GM21737 (cell line): ENCODE measurements around the gene VWA5B2.

Source experiments
- ATAC-seq: cut with Tn5 transposase; IDR thresholded peaks from one replicate; pipeline ENCODE4 v1.9.1; 2021; ENCODE audit warnings: mild to moderate bottlenecking, moderate library complexity; ENCODE audit not compliant: unreplicated experiment

Gene VWA5B2

DNA sequence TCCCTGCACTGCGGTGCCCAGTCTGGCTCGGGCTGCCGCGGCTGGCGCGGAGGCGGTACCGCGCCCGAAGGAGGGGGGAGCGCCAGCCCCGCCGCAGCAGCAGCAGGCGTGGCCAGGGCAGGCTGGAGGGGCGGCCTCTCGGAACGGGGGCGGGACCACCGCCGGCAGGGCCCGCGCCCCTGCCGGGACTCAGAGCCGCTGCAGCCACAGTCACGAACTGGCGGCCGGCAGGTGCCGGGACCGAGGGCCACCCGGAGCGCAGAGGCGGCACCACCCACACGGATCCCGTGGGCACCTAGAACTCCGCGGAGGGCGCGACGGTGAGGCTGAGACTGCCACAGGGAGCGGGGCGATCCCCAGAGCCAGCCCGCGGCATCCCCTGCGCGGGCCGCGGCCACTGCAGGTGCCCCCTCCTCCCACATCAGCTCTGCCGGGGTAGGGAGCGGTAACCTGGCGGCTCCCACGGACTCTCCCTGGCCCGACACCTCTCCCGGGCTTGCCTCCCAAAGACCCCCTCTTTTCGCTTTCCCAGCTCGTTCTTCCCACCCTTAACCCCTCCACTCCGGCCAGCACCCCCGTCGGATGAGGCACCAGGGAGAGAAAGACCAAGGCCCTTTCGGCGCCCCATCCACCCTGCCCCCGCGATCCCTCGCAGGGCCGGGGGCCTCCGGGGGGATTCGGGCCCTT lies at the start of gene VWA5B2:
VWA5B2 (plus strand) TSS at position 192 of the 687 bp plus-strand sequence. CDS start 944 bp downstream, outside the sequence.
- peak; percentile 71 for ATAC-seq

DNA sequence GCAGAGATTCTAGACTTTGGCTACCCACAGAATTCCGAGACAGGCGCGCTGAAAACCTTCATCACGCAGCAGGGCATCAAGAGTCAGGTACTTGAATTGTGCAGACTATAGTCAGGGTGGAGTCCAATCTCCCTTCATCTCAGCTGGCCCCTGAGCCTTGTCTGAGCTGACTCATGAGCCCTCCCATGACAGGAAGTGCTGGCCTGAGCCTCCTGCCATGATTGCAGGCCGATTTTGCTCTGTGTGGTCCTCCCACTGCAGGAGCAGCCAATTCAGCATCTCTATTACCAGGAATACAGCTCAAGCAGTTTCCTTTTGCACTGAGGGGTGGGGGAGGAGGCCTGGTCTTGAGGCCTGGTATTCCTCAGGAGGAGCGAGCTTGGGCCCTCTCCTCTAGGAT lies 49.2 kb upstream of the VWA5B2 start:
- no peak for ATAC-seq

DNA sequence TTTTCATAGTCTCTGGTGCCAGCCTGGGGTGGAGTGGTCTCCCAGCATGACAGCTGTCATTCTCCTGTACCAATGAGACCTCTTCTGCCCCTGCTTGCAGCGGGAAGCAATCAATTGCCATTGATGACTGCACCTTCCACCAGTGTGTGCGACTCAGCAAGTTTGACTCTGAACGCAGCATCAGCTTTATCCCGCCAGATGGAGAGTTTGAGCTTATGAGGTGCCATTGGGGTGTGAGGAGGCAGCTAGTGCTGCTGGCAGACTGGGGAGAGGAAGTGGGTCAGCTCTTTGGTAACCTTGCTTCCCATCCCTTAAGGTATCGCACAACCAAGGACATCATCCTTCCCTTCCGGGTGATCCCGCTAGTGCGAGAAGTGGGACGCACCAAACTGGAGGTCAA lies 47.8 kb upstream of the VWA5B2 start:
- ATAC-seq = no peak

DNA sequence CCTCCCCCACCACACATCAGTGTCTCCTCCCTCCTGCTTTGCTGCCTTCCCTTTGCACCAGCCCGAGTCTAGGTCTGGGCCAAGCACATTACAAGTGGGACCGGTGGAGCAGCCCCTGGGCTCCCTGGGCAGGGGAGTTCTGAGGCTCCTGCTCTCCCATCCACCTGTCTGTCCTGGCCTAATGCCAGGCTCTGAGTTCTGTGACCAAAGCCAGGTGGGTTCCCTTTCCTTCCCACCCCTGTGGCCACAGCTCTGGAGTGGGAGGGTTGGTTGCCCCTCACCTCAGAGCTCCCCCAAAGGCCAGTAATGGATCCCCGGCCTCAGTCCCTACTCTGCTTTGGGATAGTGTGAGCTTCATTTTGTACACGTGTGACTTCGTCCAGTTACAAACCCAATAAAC lies 45.7 kb upstream of the VWA5B2 start:
- no peak for ATAC-seq

DNA sequence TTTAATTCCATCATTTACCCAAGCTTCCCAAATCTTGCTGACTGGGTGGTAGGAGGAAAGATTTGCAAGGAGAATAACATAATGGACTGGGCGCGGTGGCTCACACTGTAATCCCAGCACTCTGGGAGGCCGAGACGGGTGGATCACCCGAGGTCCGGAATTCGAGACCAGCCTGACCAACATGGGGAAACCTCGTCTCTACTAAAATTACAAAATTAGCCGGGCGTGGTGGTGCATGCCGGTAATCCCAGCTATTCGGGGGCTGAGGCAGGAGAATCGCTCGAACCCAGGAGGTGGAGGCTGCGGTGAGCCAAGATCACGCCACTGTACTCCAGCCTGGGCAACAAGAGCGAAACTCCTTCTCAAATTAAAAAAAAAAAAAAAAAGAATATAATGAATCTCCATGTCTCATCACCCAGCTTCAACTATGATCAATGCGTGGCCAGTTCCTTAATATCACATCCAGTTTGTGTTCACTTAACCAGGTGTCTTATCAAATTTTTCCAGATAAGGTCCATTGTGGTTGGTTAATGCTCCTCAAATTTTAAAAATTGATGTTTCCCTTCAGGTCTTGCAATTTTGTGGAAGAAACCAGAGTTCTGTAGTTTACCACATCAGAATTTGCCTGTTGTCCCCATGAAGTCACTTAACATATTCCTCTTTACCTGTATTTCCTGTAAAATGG lies 44.7 kb upstream of the VWA5B2 start:
- no peak for ATAC-seq

DNA sequence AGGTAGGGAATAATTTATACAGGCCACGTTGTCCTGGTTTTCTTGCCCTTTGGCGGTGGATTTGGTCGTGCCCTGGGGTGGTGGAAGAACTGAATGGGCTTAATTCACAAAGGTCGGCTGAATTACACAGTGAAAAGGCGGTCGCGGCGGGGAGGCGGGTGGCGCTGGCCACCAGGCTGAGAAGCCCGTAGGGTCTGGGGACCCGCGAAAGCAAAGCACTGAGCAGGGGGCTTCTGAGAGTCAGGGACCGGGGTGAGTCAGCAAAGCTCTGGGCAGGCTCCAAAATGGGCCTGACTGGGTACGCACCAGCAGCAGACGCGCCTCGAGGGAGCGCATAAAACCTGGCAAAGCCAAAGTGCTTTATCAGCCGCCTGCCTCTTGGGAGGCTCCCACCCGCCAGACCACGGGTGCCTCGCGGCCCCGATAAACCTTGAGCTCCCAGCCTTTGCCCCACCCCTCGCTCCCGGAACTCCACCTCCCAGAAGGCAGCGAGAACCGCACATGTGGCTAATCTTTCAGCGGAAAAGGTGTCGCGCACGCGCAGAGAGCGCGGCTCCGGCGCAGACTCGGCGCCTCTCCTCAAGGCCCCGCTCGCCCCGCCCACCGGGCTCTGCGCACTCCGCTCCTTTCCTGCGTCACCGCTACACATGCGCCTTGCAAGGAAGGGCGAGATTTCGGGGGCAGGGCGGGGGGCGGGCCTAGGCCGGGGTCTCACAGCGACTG lies 43.8 kb upstream of the VWA5B2 start:
- ATAC-seq = peak; percentile 88

DNA sequence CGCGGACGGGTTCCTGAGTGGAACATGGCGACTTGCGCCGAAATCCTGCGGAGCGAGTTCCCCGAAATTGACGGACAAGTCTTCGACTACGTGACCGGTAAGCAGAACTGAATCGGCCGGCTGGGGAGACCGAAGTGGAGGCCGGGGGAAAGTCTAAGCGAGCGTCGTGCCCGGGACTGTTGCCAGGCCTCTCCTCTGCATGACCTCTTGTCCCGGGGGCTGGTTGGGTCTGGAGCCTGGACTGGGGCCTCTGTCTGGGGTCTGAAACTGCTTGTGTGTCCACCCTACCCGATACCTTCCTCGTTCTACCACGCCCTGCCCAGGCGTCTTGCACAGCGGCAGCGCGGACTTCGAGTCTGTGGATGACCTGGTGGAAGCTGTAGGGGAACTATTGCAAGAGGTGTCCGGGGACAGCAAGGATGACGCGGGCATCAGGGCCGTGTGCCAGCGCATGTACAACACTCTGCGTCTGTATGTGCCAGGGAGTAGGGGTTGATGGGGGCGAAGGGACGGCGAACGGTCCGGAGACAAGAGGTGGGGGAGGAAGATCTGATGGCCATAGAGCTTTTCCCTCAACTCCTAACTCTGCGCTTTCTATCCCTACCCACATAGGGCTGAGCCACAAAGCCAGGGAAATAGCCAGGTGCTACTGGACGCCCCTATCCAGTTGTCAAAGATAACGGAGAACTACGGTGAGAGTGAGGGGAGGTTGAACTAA lies 43.0 kb upstream of the VWA5B2 start, which contains the start of gene ABCF3:
ABCF3 (plus strand) TSS at position 16 of the 718 bp plus-strand sequence; CDS start at position 25, 9 bp downstream.
- peak; percentile 22 for ATAC-seq

DNA sequence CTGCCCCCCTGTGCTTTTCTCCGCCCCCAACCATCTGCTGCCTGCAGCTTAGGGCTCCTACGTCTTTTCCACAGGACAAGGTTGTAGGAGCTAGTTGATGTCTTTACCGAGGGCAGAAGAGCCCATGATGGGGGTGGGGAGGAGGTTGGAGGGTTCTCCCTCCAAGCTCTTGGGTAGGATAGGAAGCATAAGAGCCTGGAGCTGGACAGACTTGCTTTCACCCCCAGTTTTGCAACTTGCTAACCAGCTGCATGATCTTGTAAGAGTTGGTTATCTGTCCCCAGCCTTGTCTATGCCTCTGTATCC lies 42.5 kb upstream of the VWA5B2 start:
- no peak for ATAC-seq

DNA sequence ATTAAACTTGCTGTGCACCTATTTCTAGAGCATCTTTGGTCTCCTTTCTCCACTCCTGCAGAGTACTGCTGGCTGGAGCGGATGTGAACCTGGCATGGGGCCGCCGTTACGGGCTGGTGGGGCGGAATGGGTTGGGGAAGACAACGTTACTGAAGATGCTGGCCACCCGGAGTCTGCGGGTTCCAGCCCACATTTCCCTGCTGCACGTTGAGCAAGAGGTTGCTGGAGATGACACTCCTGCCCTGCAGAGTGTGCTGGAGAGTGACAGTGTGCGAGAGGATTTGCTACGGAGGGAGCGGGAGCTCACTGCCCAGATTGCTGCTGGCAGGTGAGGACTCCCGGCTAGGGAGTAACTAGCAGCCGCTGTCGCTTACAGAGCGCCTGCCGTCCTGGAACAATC lies 41.3 kb upstream of the VWA5B2 start:
- no peak for ATAC-seq

DNA sequence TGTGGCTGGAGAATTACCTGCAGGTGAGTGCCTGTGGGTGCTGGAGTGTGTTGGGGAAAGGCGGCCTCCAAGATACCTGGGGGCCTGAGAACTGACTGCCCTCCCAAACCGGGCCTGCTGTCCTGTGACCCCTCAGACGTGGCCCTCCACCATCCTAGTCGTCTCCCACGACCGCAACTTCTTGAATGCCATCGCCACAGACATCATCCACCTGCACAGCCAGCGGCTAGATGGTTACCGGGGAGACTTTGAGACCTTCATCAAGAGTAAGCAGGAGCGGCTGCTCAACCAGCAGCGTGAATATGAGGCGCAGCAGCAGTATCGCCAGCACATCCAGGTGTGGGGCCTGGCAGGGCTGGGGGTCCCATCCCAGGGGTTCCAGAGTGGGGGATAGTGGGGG lies 40.0 kb upstream of the VWA5B2 start:
- no peak for ATAC-seq

DNA sequence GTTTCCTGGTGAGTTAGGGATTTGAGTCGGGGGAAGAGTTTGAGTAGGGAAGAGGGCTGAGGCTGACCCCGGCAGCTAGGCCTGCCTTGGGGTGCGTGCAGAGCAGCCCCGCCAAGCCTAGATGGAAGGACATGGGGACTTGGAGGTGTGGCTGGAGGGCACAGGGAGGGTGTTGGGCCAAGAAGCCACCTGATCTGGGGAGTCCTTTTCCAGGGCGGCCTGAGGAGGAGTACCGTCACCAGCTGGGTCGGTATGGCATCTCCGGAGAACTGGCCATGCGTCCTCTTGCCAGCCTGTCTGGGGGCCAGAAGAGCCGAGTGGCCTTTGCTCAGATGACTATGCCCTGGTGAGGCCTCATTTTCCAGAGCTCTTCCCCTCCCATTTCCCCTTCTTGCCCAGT lies 36.5 kb upstream of the VWA5B2 start:
- no peak for ATAC-seq

DNA sequence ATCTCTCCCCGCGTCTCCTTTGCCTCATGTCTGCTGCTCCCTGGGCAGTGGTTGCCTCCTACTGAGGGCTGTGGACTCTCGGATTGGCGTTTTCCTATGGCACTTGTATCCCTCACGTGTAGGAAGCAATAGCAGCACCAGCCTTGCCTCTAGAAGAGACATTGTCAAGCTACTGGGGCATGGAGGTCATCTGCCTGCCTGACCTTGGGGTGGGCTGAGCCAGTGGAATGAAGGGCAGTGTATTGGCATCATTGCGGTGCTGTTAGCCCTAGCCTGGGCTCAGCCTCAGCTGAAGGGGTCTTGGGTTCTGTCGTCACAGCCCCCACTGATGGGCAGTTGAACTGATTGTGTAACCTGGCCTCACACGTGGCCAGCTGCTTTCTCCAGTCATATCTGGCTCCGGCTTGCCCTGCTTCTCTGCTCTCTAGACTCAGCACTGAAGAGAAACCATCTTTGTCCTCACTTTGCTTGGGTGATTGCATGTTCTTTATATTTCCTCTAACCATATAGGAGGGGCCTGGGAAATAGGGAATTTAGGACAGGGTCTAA lies 35.3 kb upstream of the VWA5B2 start:
- ATAC-seq = no peak

DNA sequence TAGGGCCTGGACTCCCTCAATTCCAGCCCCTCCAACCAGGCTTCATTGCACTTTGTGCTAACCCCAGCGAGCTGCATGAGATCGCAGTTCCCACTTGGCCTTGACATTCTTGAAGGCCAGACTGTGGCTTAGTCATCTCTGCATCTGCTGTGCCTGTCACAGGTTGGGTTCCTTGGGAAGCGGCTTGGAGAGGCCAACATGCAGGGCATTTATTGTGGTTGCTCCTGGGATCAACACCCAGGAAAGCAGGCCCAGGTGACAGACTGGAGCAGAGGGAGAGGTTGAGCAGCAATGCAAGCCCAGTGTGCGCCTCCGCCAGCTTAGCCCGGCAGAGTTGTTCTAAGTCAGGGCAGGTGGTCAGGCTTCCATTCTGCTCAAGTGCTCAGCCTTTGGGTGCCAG lies 32.8 kb upstream of the VWA5B2 start:
- no peak for ATAC-seq

DNA sequence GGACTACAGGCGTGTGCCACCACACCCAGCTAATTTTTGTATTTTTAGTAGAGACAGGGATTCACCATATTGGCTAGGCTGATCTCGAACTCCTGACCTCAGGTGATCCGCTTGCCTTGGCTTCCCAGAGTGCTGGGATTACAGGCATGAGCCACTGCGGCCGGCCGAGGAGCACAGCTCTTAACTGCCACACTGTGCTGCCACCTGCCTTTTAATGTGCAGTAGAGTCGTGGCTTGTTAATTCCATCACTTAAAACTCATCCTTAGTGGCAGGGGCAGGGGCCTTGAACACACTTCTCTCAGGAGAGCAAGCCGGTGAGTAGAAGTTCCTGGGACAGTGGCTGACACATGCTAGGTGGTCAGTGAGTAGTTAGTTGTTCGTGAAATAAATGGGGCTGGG lies 30.9 kb upstream of the VWA5B2 start:
- ATAC-seq = no peak

DNA sequence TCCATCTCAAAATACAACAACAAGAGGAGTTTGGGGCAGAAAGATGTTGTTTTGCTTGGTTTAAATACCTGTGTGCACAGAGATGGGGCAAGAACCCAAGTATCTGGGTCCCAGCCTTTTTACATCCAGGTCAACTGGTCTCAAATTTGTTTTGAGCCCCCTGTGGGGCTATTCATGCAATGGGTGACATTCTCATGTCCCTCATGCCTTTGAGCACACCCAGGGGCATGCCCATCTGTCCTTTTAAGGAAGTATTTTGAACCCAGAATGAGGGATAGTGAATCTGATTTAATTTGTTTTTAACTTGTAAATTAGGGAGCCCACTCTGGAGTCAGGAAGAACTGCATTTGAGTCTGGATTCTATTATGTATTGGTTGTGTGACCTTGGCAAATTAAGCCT lies 28.6 kb upstream of the VWA5B2 start:
- ATAC-seq = no peak

DNA sequence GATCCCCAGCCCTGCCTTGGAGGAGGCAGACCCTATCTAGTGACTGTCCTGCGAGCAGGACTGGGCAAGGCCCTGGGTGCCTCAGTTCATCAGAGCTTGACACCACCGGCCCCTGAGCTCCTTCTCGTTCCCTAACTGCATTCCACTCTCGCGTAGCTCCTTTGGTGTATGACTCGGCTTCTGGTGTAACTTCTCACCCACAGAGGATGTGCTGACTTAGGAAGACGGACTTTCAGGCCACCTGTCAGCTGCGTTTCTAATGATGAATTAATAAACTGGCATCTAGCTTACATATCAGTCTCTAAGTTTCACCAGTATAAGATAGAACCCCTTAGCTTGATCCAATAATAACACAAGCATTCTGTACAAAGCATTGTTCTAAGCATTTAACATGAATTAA lies 25.9 kb upstream of the VWA5B2 start:
- no peak for ATAC-seq

DNA sequence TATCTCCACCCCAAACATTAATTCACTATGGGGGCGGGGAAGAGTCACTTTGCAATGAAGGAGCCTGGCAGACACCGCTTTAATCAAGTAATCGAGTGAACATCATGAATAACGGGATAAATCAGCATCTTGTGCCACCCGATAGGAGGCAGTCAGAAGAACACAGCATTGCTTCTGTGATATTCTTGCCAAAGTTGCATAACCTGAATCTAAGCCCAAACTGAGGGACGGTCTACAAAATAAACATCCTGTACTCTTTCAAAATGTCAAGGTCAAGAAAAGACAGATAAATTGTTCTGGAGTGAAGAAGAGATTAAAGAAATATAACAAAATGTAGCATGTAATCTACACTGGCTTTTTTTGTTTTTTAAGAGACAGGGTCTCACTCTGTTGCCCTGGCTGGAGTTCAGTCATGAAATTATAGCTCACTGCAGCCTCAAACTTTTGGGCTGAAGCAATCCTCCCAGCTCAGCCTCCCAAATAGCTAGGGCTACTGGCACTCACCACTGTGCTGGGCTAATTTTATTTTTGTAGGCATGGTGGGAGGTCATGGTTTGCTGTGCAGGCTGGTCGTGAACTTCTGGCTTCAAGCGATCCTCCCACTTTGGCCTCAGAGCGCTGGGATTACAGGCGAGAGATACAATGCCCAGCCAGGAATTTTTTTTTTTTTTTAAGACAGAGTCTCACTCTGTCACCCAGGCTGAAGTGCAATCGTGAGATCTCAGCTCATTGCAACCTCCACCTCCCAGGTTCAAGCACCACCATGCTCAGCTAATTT lies 20.1 kb upstream of the VWA5B2 start:
- ATAC-seq = no peak

DNA sequence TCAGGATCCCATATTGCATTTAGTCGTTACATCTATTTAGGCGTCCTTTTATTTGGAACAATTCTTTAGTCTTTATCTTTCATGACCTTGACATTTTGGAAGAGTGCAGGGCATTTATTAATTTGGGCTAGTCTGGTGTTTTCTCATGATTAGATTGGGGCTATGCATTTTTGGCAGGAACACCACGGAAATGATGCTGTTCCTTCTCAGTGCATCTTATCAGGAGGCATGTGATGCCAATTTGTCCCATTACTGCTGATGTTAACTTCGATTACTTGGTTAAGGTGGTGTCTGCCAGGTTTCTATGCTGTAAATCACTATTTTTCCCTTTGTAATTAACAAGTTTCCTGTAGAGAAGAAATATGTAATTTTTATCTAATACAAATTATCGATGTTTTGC lies 18.1 kb upstream of the VWA5B2 start:
- ATAC-seq = no peak

DNA sequence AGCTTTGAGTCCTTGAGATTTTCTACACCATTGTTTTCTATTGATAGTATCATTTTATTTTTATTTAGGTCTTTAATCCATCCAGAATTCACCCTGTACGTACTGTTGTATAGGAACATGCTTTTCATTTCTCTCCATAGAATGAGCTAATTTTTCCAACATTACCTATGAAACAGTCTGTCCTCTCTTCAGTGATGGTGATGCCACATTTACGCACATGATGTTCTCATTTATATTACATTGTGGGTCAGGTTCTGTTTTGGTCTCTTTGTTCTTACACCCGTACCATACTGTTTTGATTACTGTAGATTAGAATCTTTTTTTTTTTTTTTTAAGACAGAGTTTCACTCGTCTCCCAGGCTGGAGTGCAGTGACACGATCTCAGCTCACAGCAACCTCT lies 17.7 kb upstream of the VWA5B2 start:
- no peak for ATAC-seq

DNA sequence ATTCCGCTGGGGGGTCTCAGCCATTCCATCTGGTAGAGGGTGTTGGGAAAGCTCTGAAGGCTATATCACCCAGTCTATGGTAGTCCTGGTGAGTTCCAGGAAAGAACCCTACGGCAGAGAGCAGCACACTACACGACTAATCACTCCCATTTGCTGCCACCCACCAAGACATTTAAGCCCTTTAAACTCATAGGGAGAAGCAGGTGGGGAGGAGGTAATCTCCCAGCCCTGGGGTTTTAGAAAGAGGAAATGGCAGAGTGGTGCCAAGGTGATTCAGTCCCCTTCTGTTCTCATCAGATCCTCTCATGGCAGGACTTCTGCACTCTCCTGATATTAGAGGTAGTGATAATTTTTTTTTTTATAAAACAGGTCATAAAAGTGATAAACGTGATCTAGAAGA lies 10.6 kb upstream of the VWA5B2 start:
- no peak for ATAC-seq
